ENCODE results near the gene PRND.

Gene PRND

GRCh38 chr20:4765681-4766080, 44.0 kb downstream of the PRND start:
- TF ChIP-seq CTCF (IDR thresholded peaks at IDR 0.05; ENCODE audit: insufficient read depth, low read length, missing control alignments): no peak
- H3K4me3 ChIP-seq (ENCODE audit: low read depth, low read length): no peak overlapping the region
- ChIA-PET CTCF (no interaction called here), POLR2A (no interaction called here)
- no peak for DNase-seq (ENCODE audit: low read depth, low spot score)

- ChIA-PET POLR2A (no interaction called here), CTCF (interaction anchor here (1.1 kb wide), 1 partner anchor 27 kb away, joined by 3 read pairs; no protein-coding TSS in a partner anchor)
- DNase-seq (ENCODE audit: low read depth, low spot score): no peak
- no peak for TF ChIP-seq CTCF (IDR thresholded peaks at IDR 0.05; ENCODE audit: insufficient read depth, low read length, missing control alignments)
- H3K4me3 ChIP-seq (ENCODE audit: low read depth, low read length): no peak overlapping the region
These were observed 44.9 kb downstream of the PRND start for GRCh38 chr20:4766631-4767030.

DNA sequence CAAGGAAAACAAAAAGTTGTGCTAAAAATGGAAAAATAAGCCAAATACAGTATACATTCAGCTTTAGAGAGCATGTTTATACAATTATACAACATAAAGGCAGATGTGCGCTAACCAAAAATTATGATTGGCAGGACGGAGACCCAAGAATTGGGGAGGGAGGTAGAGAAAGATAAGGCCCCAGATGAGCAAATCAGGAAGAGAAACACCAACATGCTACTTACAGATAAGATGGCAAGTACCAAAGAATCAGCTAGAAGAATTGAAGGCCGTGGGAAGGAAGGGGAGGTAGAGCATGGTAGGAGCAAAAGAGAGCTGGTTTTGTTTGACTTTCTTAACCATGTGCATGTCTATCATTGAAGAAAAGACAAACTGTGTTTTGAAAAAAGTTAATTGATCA, 45.4 kb downstream of the PRND start:
- DNase-seq (ENCODE audit: low read depth, low spot score): no peak
- ChIA-PET POLR2A (no interaction called here), CTCF (interaction anchor here (1.1 kb wide), 1 partner anchor 28 kb away, joined by 3 read pairs; no protein-coding TSS in a partner anchor)
- TF ChIP-seq CTCF (IDR thresholded peaks at IDR 0.05; ENCODE audit: insufficient read depth, low read length, missing control alignments): no peak
- H3K4me3 ChIP-seq (ENCODE audit: low read depth, low read length): no peak overlapping the region

GRCh38 chr20:4769328-4769727, 47.6 kb downstream of the PRND start:
- DNase-seq (ENCODE audit: low read depth, low spot score): no peak

GRCh38 chr20:4770026-4770425, 48.3 kb downstream of the PRND start:
- POLR2A ChIA-PET: no interaction called here
- TF ChIP-seq CTCF (IDR thresholded peaks at IDR 0.05; ENCODE audit: insufficient read depth, low read length, missing control alignments): no peak
- no peak overlapping the region for H3K4me3 ChIP-seq (ENCODE audit: low read depth, low read length)
- no peak for DNase-seq (ENCODE audit: low read depth, low spot score)
- CTCF ChIA-PET: interaction anchor here (0.6 kb wide), 1 partner anchor 331 kb away, joined by 4 read pairs; no protein-coding TSS in a partner anchor

More at GRCh38 chr20:4769328-4769727, 47.6 kb downstream of the PRND start:
- ChIA-PET POLR2A (no interaction called here), CTCF (interaction anchor here (0.6 kb wide), 1 partner anchor 332 kb away, joined by 4 read pairs; no protein-coding TSS in a partner anchor)
- no peak for TF ChIP-seq CTCF (IDR thresholded peaks at IDR 0.05; ENCODE audit: insufficient read depth, low read length, missing control alignments)
- H3K4me3 ChIP-seq (ENCODE audit: low read depth, low read length): no peak overlapping the region

DNA sequence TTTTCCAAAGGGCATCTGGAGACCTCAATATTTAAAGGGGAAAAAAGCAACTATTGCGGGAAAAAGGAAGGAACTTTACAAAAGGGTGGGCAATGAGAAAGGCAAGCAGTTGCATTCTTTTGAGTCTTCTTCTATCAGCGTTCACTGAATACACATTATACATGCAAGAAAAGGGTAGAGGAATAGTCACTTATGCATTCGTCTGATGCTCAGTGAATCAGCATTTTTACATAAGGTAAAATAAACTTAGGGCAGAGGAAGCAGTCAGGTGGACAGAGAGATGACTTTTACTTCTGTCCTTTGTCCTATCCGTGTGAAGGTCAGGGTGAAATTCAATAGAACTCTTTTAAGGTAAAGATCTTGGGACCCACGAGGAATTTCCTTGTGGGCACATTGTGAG, 49.3 kb downstream of the PRND start:
- TF ChIP-seq CTCF (IDR thresholded peaks at IDR 0.05; ENCODE audit: insufficient read depth, low read length, missing control alignments): no peak
- no peak overlapping the region for H3K4me3 ChIP-seq (ENCODE audit: low read depth, low read length)
- no peak for DNase-seq (ENCODE audit: low read depth, low spot score)
- ChIA-PET CTCF (interaction anchor here (0.8 to 0.9 kb wide), 2 partner anchors 165 to 179 kb away, joined by 3 to 5 read pairs; no protein-coding TSS in a partner anchor), POLR2A (no interaction called here)
